H9 (cell line): ENCODE results near the gene PF4V1. TPM values are rescaled to one million over a fixed set of nuclear protein-coding genes. Genes with fewer than 3 reads are reported as not detected.

ENCODE experiments used
- DNase-seq: peaks from one replicate; pipeline ENCODE4 v3.0.0-alpha.2; 2017
- H2AFZ ChIP-seq: one replicate; pipeline ENCODE4 v1.6.1; 2013; ENCODE audit warnings: mild to moderate bottlenecking, low read length, control low read depth, moderate library complexity
- H2AK5ac ChIP-seq: 2 replicates; pipeline ENCODE4 v1.6.1; 2013; ENCODE audit warnings: low read length, control low read depth, mixed read lengths; ENCODE audit not compliant: insufficient read length
- H2BK120ac ChIP-seq: one replicate; pipeline ENCODE4 v1.6.1; 2013; ENCODE audit warnings: low read depth, mild to moderate bottlenecking, low read length, control low read depth, inconsistent platforms; ENCODE audit not compliant: poor library complexity, severe bottlenecking
- H2BK12ac ChIP-seq: 2 replicates; pipeline ENCODE4 v1.6.1; 2013; ENCODE audit warnings: low read length, control low read depth, mixed read lengths, low read depth; ENCODE audit not compliant: insufficient read length
- H2BK15ac ChIP-seq: 2 replicates; pipeline ENCODE4 v1.6.1; 2013; ENCODE audit warnings: low read depth, low read length, control low read depth
- H2BK20ac ChIP-seq: one replicate; pipeline ENCODE4 v1.6.1; 2013; ENCODE audit warnings: low read depth, mild to moderate bottlenecking, low read length, control low read depth, inconsistent platforms; ENCODE audit not compliant: poor library complexity, severe bottlenecking
- H2BK5ac ChIP-seq: 2 replicates; pipeline ENCODE4 v1.6.1; 2013; ENCODE audit warnings: low read length, control low read depth, mixed read lengths; ENCODE audit not compliant: insufficient read length
- H3K14ac ChIP-seq: 2 replicates; pipeline ENCODE4 v1.6.1; 2013; ENCODE audit warnings: low read length, control low read depth; ENCODE audit not compliant: insufficient read depth
- H3K18ac ChIP-seq: 2 replicates; pipeline ENCODE4 v1.6.1; 2013; ENCODE audit warnings: low read depth, mild to moderate bottlenecking, mixed read lengths, low read length, control low read depth; ENCODE audit not compliant: insufficient read length
- H3K23ac ChIP-seq: 2 replicates; pipeline ENCODE4 v1.6.1; 2013; ENCODE audit warnings: low read length, control low read depth, mixed read lengths, low read depth; ENCODE audit not compliant: insufficient read length
- H3K23me2 ChIP-seq: 2 replicates; pipeline ENCODE4 v1.6.1; 2013; ENCODE audit warnings: low read depth, mild to moderate bottlenecking, mixed read lengths, low read length, control low read depth; ENCODE audit not compliant: insufficient read length, poor library complexity, severe bottlenecking
- H3K27ac ChIP-seq: 2 replicates; pipeline ENCODE4 v1.5.1; 2013; ENCODE audit warnings: low read length, control low read depth, mixed read lengths, low read depth; ENCODE audit not compliant: insufficient read length
- H3K27me3 ChIP-seq: 2 replicates; pipeline ENCODE4 v1.6.1; 2013; ENCODE audit warnings: low read length, control low read depth, inconsistent platforms; ENCODE audit not compliant: insufficient read depth
- H3K4ac ChIP-seq: 2 replicates; pipeline ENCODE4 v1.6.1; 2013; ENCODE audit warnings: low read depth, mild to moderate bottlenecking, control low read depth, inconsistent platforms, low read length, moderate library complexity
- H3K4me1 ChIP-seq: 2 replicates; pipeline ENCODE4 v1.6.1; 2013; ENCODE audit warnings: low read length, control low read depth, inconsistent platforms; ENCODE audit not compliant: insufficient read depth
- H3K4me2 ChIP-seq: 2 replicates; pipeline ENCODE4 v1.6.1; 2013; ENCODE audit warnings: low read length, control low read depth, mixed read lengths; ENCODE audit not compliant: insufficient read length, insufficient read depth
- H3K56ac ChIP-seq: 2 replicates; pipeline ENCODE4 v1.6.1; 2013; ENCODE audit warnings: low read depth, mild to moderate bottlenecking, mixed read lengths, low read length, control low read depth; ENCODE audit not compliant: insufficient read length
- H3K79me1 ChIP-seq: 2 replicates; pipeline ENCODE4 v1.6.1; 2013; ENCODE audit warnings: low read depth, mild to moderate bottlenecking, moderate library complexity, low read length, control low read depth, inconsistent platforms; ENCODE audit not compliant: insufficient read depth, poor library complexity, severe bottlenecking
- H3K79me2 ChIP-seq: 2 replicates; pipeline ENCODE4 v1.6.1; 2013; ENCODE audit warnings: low read length, control low read depth, inconsistent platforms; ENCODE audit not compliant: insufficient read depth
- H3K9ac ChIP-seq: 2 replicates; pipeline ENCODE4 v1.6.1; 2013; ENCODE audit warnings: low read length, control low read depth, mixed read lengths; ENCODE audit not compliant: insufficient read length; ENCODE audit errors: extremely low read depth
- H3K9me3 ChIP-seq: one replicate; pipeline ENCODE4 v1.6.1; 2013; ENCODE audit warnings: low read depth, low read length, inconsistent platforms; ENCODE audit not compliant: control insufficient read depth
- H3T11ph ChIP-seq: one replicate; pipeline ENCODE4 v1.6.1; 2013; ENCODE audit warnings: mild to moderate bottlenecking, low read length, control low read depth, inconsistent platforms
- H4K20me1 ChIP-seq: one replicate; pipeline ENCODE4 v1.6.1; 2013; ENCODE audit not compliant: control insufficient read depth, insufficient read length, insufficient read depth
- H4K5ac ChIP-seq: 2 replicates; pipeline ENCODE4 v1.6.1; 2013; ENCODE audit warnings: low read depth, mild to moderate bottlenecking, mixed read lengths, low read length, control low read depth; ENCODE audit not compliant: insufficient read length
- H4K8ac ChIP-seq: replicated peaks from 2 replicates; pipeline ENCODE4 v1.6.1; 2013; ENCODE audit warnings: low read length, control low read depth, mixed read lengths, low read depth; ENCODE audit not compliant: insufficient read length
- H4K91ac ChIP-seq: 2 replicates; pipeline ENCODE4 v1.6.1; 2013; ENCODE audit warnings: low read depth, mild to moderate bottlenecking, moderate library complexity, mixed read lengths, low read length, control low read depth; ENCODE audit not compliant: insufficient read length
- H3K27ac Mint-ChIP-seq, 3 experiments: 2 replicates in 2 of 3; 3 replicates in 1 of 3; pipeline ENCODE4 v1.8.0; 2020 to 2021; ENCODE audit warnings: mixed read lengths in 3 of 3, mild to moderate bottlenecking in 1 of 3, moderate library complexity in 1 of 3
- H3K27me3 Mint-ChIP-seq: 2 replicates; pipeline ENCODE4 v1.8.0; 2021; ENCODE audit warnings: low read depth, mild to moderate bottlenecking, moderate library complexity, mixed read lengths
- H3K36me3 Mint-ChIP-seq, 3 experiments: 2 replicates in 2 of 3; 3 replicates in 1 of 3; pipeline ENCODE4 v1.8.0; 2020 to 2021; ENCODE audit warnings: low read depth in 3 of 3, mixed read lengths in 3 of 3; ENCODE audit not compliant: insufficient read depth in 1 of 3
- H3K4me1 Mint-ChIP-seq, 2 experiments: 2 replicates each; pipeline ENCODE4 v1.8.0; 2020; ENCODE audit warnings: mixed read lengths in 2 of 2
- H3K4me3 Mint-ChIP-seq, 2 experiments: 2 replicates in 1 of 2; 3 replicates in 1 of 2; pipeline ENCODE4 v1.8.0; 2020 to 2021; ENCODE audit warnings: mild to moderate bottlenecking in 2 of 2, mixed read lengths in 2 of 2, moderate library complexity in 1 of 2
- H3K9me3 Mint-ChIP-seq, 2 experiments: 2 replicates in 1 of 2; 3 replicates in 1 of 2; pipeline ENCODE4 v1.8.0; 2020; ENCODE audit warnings: mild to moderate bottlenecking in 2 of 2, mixed read lengths in 2 of 2, moderate library complexity in 1 of 2
- WGBS: extraction: QIAGEN DNeasy Blood & Tissue Kit; methylation state at CpG from one replicate; pipeline ENCODE4 v1.1.7; 2013; ENCODE audit warnings: missing lambda C conversion rate, low lambda C conversion rate, mixed read lengths; ENCODE audit not compliant: insufficient read length; ENCODE audit errors: extremely low coverage; 5-methylcytosine and 5-hydroxymethylcytosine counted together
- total RNA-seq: library from RNA; stranded (reverse); gene quantifications from 2 replicates; pipeline ENCODE4 v1.2.1, GENCODE V29; 2021
- TF ChIP-seq, protein P1 (sequence below): fragments of 200-600 bp; sonication (generic); conservative IDR thresholded peaks from 3 replicates; pipeline ENCODE4 v1.8.0; 2021; ENCODE audit warnings: antibody characterized with exemption, mild to moderate bottlenecking

PF4V1 gene
- total RNA-seq, 1 experiment from 2014 or later = not detected

GRCh38 chr4:73816814-73817213 is 36.3 kb upstream of the PF4V1 start:
- H3K9me3 Mint-ChIP-seq = no peaks in the 10 kb centered on the region
- no peaks in the 10 kb centered on the region; a peak in 1 of 7 replicates for H3K36me3 Mint-ChIP-seq
- no peak overlapping the region for H3K4me3 Mint-ChIP-seq
- no peak overlapping the region for H2BK120ac ChIP-seq
- H4K5ac ChIP-seq = no peak overlapping the region
- peaks cover 5% of the 10 kb centered on the region; the same call in 1 of the 2 replicates for H3K4me1 ChIP-seq
- H3K4me1 Mint-ChIP-seq = peaks cover 14 to 15% of the 10 kb centered on the region in 2 experiments
- no peak overlapping the region for H3K23ac ChIP-seq
- H3K4me2 ChIP-seq = no peak overlapping the region
- no peak overlapping the region for H3K56ac ChIP-seq
- no peak overlapping the region for H3K27ac ChIP-seq
- no peaks in the 10 kb centered on the region for H3K27me3 Mint-ChIP-seq
- H3K23me2 ChIP-seq = no peaks in the 10 kb centered on the region
- H2BK5ac ChIP-seq = no peak overlapping the region
- no peak overlapping the region for H2BK20ac ChIP-seq
- no peak overlapping the region for H4K91ac ChIP-seq
- H2BK15ac ChIP-seq = no peak overlapping the region
- H3K14ac ChIP-seq = no peak overlapping the region
- no peak overlapping the region for H3T11ph ChIP-seq
- no peak overlapping the region for H3K18ac ChIP-seq
- no peak overlapping the region for H2AFZ ChIP-seq
- H3K79me1 ChIP-seq = no peaks in the 10 kb centered on the region
- no peaks in the 10 kb centered on the region for H3K9me3 ChIP-seq
- WGBS = no CpG with 5 or more reads among the region's 3 CpGs
- H2AK5ac ChIP-seq = no peak overlapping the region
- no peak overlapping the region for H3K27ac Mint-ChIP-seq
- no peak for DNase-seq
- no peak overlapping the region for H3K9ac ChIP-seq
- H4K20me1 ChIP-seq = no peaks in the 10 kb centered on the region
- no peaks in the 10 kb centered on the region for H3K27me3 ChIP-seq
- TF ChIP-seq, protein P1, sequence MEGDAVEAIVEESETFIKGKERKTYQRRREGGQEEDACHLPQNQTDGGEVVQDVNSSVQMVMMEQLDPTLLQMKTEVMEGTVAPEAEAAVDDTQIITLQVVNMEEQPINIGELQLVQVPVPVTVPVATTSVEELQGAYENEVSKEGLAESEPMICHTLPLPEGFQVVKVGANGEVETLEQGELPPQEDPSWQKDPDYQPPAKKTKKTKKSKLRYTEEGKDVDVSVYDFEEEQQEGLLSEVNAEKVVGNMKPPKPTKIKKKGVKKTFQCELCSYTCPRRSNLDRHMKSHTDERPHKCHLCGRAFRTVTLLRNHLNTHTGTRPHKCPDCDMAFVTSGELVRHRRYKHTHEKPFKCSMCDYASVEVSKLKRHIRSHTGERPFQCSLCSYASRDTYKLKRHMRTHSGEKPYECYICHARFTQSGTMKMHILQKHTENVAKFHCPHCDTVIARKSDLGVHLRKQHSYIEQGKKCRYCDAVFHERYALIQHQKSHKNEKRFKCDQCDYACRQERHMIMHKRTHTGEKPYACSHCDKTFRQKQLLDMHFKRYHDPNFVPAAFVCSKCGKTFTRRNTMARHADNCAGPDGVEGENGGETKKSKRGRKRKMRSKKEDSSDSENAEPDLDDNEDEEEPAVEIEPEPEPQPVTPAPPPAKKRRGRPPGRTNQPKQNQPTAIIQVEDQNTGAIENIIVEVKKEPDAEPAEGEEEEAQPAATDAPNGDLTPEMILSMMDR = no peak
- no peaks in the 10 kb centered on the region for H3K79me2 ChIP-seq
- H4K8ac ChIP-seq = no peak overlapping the region
- H2BK12ac ChIP-seq = no peak overlapping the region
- H3K4ac ChIP-seq = no peak overlapping the region
